Kidney capillary endothelial cell (primary cell): ENCODE results near the gene GABBR2.

Experiments used
- DNase-seq: peaks from one replicate; pipeline ENCODE4 v3.0.0-alpha.2; 2018; ENCODE audit warnings: low spot score

GABBR2 gene

GRCh38 chr9:98317134-98317857, 391.4 kb downstream of the GABBR2 start:
- no peak for DNase-seq

GRCh38 chr9:98316445-98317133, 392.1 kb downstream of the GABBR2 start:
- no peak for DNase-seq

- peak; percentile 80 for DNase-seq
Observed at GRCh38 chr9:98315551-98316060, 393.1 kb downstream of the GABBR2 start.

GRCh38 chr9:98315067-98315453, 393.7 kb downstream of the GABBR2 start:
- DNase-seq: no peak

GRCh38 chr9:98314381-98315066, 394.2 kb downstream of the GABBR2 start:
- no peak for DNase-seq

GRCh38 chr9:98312365-98312764, 396.4 kb downstream of the GABBR2 start:
- no peak for DNase-seq

- no peak for DNase-seq
Observed at GRCh38 chr9:98311541-98311940, 397.2 kb downstream of the GABBR2 start.

GRCh38 chr9:98310752-98311392, 397.9 kb downstream of the GABBR2 start:
- DNase-seq: no peak

GRCh38 chr9:98306384-98307145, 402.2 kb downstream of the GABBR2 start:
- DNase-seq: no peak

- no peak for DNase-seq
Observed at GRCh38 chr9:98304381-98304780, 404.4 kb downstream of the GABBR2 start.

GRCh38 chr9:98303633-98304125, 405.1 kb downstream of the GABBR2 start:
- no peak for DNase-seq

GRCh38 chr9:98302938-98303632, 405.6 kb downstream of the GABBR2 start:
- no peak for DNase-seq

GRCh38 chr9:98302150-98302549, 406.6 kb downstream of the GABBR2 start:
- no peak for DNase-seq

- no peak for DNase-seq
Observed at GRCh38 chr9:98300611-98301010, 408.1 kb downstream of the GABBR2 start.

- DNase-seq: no peak
Observed at GRCh38 chr9:98298476-98298875, 410.3 kb downstream of the GABBR2 start.

GRCh38 chr9:98295824-98296223, 412.9 kb downstream of the GABBR2 start:
- no peak for DNase-seq

- no peak for DNase-seq
Observed at GRCh38 chr9:98291820-98292219, 416.9 kb downstream of the GABBR2 start.

- no peak for DNase-seq
Observed at GRCh38 chr9:98290411-98290810, 418.3 kb downstream of the GABBR2 start.

GRCh38 chr9:98289614-98290201, 419.0 kb downstream of the GABBR2 start:
- DNase-seq: no peak

- DNase-seq: no peak
Observed at GRCh38 chr9:98288881-98289280, 419.9 kb downstream of the GABBR2 start.
